ENCODE data around the gene ELF4.
A peak's percentile ranks its signal among the peaks of the same experiment; 100 is the strongest.

Gene ELF4

DNA sequence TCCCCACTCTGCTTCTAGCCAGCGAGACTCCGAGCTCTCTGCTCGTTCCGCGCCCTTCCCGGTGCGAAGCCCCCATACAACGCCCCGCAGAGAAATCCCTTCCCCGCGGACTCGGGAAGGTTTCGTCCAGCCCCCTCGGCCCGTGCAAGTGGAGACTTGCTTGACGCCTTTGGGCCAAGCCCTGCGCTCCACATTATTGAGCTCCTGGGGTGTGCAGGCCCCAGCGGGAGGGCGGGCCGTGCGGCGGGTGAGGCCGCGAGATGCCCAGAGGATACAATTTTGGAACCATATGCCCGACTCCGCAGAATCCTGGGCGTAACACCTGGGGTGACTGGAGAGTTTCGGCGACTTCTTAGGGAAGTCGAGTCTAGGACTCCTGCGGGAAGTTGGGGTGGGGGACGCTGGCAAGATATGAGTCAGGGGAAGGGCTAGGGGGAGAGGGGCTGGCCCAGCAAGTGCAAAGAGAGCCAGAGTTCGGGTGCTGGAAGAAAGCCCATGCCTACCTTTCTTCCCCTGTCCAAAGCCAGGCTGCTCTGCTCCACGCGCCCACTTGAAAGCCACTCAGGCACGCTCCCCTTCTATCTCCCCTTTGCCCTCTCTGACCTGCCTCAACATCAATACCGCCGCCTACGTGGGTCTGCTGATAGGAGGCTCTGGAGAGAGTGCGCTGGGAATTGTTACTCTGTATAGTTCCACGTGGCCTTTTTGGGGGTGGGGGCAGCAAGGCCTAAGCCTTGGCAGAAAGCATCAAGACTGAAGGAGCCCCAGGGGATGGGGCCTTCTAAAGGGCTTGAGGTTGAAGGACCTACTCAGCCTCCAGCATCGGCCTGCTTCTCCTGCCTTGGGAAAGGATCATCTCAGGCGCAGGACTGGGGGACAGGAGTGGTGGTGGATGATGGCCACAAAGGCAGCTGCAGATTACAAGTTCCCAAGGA, 1.2 kb upstream of the ELF4 start:
- DNase-seq = no peak

GRCh38 chrX:130109429-130110378, 593 bp downstream of the ELF4 start:
- DNase-seq = no peak

DNA sequence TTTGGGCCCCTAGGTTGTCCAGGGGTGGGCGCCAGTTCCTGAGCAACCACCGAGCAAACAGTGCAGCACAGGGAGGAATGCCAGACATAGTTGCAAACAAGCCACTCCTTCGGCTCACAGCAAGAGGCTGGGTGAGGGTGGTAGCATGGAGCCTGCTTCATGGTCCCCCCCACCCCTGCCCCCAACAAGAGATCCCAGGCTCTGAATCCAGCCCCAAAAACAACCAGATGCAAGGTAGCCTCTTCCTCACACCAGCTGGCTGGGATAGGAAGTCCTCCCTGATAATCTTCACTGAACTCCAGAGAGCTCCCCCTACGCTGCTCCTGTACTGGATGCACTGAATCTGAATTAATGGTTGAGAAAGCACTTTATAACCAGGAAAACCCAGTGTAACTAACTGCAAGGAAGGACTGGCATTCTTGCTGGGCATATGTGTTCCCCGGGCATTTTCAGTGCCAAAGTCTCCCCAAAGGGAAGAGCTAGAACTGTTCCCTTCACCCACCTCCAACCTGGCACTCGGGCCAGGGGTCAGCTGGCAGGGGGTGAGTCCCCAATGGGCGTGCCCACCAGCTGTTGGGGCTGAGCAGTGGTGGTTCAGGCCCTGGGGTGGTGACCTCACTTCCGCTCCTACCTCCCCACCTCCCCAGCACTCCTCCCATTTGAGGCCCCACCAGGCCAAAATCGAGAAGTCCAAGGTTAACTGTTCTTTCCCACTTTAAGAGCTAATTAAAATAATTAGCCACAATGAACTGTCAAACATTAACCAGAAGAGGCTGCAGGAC, 1.5 kb downstream of the ELF4 start:
- DNase-seq = peak; percentile 32

- no peak for DNase-seq
These were observed 4.2 kb downstream of the ELF4 start for GRCh38 chrX:130106071-130106470.

GRCh38 chrX:130105244-130105643, 5.1 kb downstream of the ELF4 start:
- DNase-seq = no peak

DNA sequence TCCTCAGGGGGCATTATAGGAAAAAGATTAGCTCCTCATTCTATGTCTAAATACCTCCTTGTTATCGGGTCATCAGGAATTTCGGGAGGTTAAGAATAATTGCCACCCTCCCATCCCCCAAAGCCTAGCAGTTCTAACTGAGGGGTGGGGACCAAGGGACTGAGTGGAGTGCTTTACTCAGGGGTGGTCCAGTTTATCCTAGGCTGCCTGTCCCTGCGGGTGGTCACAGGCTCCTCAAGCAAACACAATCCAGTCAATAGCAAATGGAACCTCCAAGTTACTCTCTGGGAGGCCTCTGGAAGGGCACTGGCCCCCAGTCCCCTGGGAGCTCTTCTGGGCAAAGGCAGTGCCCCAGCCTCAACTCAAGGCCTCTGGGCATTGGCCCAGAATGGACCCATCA, 6.7 kb downstream of the ELF4 start:
- no peak for DNase-seq

DNA sequence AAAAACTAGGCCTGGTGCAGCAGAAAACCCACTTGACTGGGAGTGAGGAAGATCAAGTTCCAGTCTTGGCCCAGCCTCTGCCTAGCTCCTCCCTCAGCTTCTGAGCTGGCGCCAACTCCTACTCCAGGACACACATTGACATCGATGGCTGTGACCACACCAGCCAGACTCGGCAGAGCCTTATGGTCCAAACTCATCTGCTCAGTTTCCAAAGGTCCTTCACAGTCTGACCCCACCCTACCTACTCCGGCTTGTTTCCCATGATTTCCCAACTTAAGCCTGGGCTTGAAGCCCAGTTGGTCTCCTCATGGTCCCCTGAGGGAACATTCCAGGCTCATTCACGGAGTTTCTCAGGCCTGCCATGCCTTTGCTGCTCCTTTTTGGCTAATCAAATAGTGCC, 10.1 kb downstream of the ELF4 start:
- no peak for DNase-seq

DNA sequence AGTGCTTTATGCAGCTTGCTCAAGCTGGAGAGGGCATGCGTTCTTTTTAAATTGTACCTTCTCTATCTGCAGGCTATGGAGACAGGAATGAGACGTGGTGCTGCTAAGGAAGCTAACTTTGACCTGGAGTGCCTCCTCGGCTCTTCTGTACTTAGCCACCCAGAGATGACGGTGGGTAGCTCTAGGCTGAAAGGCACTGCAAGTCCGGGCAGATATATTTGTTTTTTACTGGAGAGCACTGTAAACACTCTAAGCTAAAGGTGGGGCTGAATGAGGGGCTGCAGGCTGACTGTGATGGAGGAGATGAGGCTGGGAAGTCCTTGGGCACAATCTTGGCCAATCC, 12.1 kb downstream of the ELF4 start:
- no peak for DNase-seq

DNA sequence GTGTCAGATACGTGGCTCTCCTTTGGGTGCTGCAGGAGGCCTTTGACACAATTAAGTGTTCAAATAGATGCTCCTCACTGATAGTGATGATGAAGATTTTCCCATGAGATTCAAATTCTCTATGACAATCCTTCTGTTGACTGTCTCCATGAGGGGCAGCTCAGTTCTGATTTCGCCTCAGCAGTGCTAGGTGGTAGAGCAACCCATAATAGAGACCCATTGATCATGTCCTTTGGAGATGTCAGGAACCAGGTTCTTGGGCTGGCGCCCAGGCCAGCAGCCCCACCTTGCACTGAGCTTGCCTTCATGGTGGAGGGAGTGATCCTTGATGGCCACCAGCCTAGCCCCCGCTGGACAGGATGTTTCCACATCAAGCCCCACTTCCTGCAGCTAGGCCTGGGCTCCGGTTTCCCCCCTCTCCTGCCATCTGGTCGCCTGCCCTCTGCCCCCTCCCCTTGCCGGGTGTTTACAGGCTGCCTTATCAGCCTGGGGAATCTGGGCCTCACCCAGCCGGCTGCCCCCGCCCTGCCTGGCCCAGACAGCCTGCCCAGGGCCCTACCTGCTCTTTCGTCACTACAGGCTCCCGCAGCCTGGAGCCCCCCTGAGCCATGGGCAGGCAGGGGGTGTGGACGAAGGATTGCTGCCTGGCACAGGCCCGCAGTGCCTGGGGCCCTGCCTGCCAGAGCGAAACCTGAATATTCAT, 12.6 kb downstream of the ELF4 start:
- DNase-seq = peak; percentile 18

DNA sequence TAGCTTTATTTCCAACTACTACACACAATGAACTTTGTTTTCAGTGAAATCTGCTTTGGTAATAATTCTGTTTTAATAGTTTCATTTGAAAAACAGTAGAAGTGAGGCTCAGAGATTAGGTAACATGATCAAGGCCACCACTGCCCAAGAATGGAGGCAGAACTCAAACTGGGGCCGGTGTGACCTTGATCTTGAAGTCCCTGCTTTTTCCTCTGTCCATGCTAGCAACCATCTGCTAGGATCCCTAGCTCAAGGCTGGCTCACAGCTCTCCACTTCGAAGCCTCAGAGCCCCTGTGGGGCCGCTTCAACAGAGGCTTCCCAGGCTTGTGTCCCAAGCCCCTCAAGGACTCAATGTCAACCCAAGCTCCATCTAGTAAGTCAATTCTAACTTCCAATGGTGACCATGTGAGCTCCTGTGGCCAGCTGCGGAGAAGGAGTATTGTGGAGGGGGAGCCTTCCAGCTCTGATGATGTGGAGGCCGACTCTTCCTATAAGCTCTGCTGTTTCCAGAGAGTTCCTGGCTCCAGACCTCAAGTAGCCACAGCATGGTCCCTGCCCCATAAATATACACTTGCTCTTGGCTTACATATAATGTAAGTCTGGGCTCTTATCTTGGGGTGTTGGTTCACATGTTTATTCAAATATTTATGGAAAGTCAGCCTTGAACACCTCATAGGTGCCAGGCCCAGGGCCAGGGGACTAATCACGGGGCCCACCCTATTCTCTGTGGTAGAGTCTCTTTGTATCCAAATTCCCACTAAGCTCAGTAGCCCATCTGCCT, 14.9 kb downstream of the ELF4 start:
- no peak for DNase-seq

DNA sequence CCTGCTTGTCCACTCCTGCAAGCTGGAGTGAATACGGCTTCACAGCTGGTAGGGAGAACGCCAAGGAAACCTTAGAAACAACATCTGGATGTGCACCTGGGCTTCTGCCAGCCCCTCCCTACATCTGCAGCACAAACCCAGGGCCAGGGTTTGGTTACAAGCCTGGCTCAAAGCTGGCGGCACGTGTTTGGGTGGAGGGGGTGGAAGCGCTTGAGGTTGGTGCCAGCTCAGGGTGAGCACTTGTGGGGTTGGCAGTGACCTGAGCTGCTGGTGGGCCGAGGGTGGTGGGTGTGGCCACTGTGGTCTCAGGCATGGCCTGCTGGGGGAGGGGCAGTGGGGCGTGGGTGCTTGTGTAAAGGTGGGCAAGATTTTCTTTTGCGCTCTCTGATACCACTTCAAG, 15.6 kb downstream of the ELF4 start:
- no peak for DNase-seq

DNA sequence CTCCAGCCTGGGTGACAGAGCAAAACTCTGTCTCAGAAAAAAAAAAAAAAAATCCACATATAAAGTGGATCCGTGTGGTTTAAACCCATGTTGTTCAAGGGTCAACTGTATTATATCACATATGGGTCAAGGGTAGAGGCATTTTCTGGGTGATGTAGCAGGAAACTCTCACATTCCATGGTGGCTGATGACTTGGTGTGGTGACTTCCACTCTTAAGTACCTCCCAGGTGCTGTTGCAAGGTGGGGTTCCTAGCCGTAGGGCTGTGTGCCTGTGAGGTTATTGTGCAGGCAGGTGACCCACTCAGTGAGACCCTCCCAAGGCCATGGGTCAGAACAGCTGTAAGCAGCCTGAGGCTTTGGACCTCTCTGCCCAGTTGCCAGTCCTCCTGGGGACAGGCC, 17.0 kb downstream of the ELF4 start:
- DNase-seq = no peak

DNA sequence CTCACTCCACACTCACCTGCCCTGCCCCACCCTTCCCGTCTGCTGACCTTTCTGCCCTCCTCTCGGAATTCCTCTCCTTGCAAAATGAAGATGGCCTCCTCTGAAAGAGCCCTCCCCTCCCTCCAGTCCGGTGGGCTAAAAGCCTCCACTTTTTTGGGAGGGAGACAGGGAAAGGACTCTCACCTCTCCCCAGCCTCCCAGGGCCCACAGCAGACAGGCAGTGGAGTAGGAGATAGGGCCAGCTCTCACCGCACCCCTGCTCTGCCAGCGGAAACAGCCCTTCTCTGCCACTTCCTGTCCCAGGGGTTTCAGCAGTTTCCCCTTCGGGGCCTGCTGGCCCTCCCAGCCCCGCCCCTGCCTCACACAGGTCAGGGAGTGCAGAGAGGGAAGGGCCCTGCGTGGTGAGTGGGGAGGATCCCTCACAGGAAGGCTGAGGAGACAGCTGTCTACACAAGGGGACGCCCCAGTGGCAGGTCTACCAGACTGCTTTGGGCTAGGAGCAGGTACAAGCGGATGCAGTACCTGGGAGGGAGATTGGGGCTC, 18.2 kb downstream of the ELF4 start:
- DNase-seq = peak; percentile 76

DNA sequence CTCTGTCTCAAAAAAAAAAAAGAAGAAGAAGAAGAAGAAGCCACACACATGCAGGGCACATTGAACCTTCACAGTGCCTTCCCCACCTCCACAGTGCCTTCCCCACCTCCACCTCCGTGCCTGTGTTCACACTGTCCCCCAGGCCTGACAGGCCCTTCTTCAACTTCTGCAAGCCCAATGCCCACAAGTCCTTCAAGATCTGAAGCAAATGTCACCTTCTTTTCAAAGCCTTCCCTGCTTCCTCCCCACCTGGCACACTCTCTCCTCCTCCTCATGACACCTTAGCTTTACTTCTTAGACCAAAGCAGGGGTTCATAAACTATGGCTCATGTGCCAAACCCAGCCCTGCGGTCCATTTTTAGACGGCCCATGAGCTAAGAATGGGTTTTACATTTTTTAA, 19.9 kb downstream of the ELF4 start:
- DNase-seq = no peak

DNA sequence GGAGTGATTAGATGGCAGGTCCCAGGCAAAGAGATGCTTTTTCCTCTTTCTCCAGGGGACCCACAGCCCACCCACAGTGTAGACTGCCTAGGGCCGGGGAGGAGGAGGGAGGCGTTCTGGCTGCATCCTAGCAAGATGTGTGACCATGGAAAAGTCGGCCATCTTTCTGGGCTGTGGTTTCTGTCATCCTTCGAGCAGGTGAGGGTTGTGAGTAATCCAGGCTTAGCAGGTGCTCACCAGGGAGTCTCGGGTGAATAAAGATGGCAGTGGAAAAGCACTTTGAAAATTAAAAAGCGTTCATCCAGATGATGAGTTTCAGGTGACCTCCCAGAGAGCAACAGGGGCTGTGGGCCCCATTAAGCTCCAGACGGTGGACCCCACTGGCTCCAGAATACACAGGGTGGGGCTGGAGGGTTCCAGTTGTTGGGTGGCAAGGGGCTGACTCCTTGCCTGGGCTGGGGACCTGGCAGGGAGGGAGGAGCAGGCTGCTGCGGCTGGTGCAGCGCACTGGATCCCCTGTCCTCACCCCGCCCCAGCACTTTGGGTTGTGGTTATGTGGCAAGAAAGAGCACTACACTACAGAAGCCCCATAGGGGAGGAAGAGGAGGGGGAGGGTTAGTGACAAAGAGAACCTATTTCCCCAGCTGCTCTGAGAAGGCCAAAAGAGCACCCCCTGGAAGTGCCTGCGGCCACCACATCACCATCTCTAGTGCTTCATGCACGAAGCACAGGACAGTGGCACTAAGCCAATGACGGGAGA, 23.7 kb downstream of the ELF4 start:
- peak; percentile 88 for DNase-seq

DNA sequence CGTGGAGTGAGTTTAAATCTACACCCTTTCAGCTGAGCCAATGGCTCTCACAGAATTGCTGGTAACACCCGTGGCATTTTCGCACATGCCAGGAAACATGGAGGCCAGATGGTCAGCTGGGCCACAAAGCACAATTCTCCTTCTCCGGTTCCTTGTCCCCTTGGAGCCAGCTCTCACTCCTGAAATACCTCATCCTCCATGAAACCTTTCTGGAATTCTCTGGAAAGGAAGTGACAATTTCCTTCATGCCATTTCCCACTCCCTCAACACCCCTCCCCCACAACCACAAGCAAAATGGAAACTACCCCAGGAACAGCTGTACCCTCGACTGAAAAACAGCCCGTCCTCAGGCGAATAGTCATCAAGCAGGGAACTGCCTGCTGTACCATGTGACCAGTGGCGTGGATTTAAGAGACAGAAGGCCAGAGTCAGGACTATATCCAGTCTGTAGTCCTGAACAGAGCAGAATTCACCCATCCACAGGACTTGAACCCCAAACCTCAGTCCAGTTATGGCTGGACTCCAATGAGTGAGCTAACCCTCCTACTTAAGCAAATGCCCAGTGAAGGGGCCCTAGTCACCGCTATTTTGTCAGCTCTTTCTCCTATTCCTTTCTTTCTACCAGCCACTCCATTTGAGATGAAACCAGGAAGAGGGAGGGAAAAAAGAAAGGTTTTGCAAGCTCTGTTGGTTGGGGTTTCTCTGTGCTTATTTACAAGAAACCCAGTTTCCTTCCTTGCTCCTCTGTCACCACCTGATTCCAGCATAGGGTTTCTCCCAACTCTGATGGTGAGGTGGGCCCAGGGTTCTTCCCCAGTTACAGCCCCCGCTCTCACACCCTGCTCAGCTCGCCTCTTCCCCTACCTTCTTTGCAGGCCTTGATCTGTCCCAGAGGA, 24.5 kb downstream of the ELF4 start:
- DNase-seq = peak; percentile 62

DNA sequence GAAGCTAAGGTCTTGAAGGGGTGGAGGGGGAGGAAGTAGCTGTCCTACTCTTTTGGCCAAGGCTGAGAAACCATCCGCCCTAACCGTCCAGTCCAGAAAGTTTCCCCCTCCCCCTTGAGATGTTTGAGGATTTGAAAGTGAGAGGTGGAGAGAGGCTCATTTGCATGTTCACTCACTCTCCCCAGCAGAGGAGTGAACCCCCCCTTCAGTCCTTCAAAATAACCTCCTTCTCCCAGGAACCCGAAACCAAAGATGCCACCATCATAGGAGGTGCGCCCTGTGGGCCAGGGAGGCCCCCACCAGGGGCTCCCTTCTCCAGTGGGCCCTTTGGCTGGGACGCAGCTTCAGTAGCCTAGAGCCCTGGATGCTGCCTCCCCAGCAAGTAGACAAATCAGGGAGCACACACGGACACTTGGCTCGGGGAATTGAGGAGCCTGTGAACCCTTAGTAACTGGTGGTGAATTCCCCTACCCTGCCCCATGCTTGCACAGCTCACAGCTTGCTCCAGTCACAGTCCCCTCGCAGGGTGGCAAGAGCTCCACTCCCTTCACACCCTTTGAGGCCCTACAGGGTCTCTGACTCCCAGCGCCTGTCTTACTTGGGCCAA, 25.6 kb downstream of the ELF4 start:
- peak; percentile 3 for DNase-seq

- peak; percentile 41 for DNase-seq
These were observed 26.5 kb downstream of the ELF4 start for GRCh38 chrX:130083656-130084382.

Measured in GF-D8 (cell line).